ENCODE data around the gene CASD1.

DNA sequence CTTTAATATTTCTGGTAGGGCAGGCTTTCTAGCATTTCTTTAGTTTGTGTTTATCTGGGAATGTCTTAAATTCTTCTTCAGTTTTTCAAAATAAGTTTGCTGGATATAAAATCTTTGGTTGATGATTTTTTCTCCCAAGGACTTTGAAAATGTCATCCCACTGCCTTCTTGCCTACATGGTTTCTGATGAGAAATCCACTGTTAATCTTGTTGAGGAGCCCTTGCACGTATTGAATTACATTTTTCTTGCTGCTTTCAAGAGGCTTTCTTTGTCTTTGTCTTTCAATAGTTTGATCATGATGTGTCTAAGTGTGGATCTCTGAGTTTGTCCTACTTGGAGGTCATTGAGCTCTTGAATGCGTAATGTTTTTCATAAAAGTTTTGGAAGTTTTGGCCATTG, 66.0 kb downstream of the CASD1 start:
- TF ChIP-seq, protein P1, sequence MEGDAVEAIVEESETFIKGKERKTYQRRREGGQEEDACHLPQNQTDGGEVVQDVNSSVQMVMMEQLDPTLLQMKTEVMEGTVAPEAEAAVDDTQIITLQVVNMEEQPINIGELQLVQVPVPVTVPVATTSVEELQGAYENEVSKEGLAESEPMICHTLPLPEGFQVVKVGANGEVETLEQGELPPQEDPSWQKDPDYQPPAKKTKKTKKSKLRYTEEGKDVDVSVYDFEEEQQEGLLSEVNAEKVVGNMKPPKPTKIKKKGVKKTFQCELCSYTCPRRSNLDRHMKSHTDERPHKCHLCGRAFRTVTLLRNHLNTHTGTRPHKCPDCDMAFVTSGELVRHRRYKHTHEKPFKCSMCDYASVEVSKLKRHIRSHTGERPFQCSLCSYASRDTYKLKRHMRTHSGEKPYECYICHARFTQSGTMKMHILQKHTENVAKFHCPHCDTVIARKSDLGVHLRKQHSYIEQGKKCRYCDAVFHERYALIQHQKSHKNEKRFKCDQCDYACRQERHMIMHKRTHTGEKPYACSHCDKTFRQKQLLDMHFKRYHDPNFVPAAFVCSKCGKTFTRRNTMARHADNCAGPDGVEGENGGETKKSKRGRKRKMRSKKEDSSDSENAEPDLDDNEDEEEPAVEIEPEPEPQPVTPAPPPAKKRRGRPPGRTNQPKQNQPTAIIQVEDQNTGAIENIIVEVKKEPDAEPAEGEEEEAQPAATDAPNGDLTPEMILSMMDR (IDR thresholded peaks at IDR 0.05), result no peak
- TF ChIP-seq POLR2A (IDR thresholded peaks at IDR 0.05), result no peak

All from Peyer's patch (tissue), 4 donors.